Ishikawa (cell line): ENCODE data around the gene RIC8B.

Experiments
- CREB1 ChIP-seq: IDR thresholded peaks from 2 replicates; pipeline ENCODE4 v1.6.1; 2012; ENCODE audit warnings: low read depth
- EP300 ChIP-seq: IDR thresholded peaks from 2 replicates; pipeline ENCODE4 v1.6.1; 2012; ENCODE audit warnings: borderline replicate concordance
- FOXM1 ChIP-seq: IDR thresholded peaks from 2 replicates; pipeline ENCODE4 v1.6.1; 2012; ENCODE audit warnings: low read depth, borderline replicate concordance
- TAF1 ChIP-seq: IDR thresholded peaks from 2 replicates; pipeline ENCODE4 v1.6.1; 2012; ENCODE audit warnings: low read depth, mild to moderate bottlenecking
- TCF12 ChIP-seq: IDR thresholded peaks from 2 replicates; pipeline ENCODE4 v1.6.1; 2012; ENCODE audit warnings: low read depth
- TEAD4 ChIP-seq: IDR thresholded peaks from 2 replicates; pipeline ENCODE4 v1.6.1; 2012
- TF ChIP-seq, protein P1 (sequence below): IDR thresholded peaks from 2 replicates; pipeline ENCODE4 v1.6.1; 2012

DNA sequence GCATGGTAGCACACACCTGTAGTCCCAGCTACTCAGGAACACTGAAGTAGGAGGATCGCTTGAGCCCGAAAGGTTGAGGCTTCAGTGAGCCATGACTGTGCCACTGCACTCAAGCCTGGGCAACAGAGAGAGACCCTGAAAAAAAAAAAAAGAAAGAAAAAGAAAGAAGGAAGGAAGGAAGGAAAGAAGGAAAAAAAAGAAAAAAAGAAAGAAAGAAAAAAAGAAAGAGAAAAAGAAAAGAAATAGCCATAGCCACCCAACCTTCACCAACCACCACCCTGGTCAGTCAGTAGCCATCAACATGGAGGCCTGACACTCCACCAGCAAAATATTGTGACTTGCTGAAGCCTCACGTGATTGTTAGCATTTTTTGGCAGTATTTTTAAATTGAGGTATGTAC lies 159.8 kb downstream of the RIC8B start:
- TF ChIP-seq FOXM1 (no peak), TEAD4 (no peak), TAF1 (no peak), EP300 (no peak), TCF12 (no peak), CREB1 (no peak)
- TF ChIP-seq, protein P1, sequence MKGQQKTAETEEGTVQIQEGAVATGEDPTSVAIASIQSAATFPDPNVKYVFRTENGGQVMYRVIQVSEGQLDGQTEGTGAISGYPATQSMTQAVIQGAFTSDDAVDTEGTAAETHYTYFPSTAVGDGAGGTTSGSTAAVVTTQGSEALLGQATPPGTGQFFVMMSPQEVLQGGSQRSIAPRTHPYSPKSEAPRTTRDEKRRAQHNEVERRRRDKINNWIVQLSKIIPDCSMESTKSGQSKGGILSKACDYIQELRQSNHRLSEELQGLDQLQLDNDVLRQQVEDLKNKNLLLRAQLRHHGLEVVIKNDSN: no peak
